Pancreas (tissue), 10 donors: ENCODE data around the gene PCGF1. TPM values are rescaled to one million over a fixed set of nuclear protein-coding genes. Genes with fewer than 3 reads are reported as not detected.
"Not testable (repeated sequence)": the region's sequence is repeated elsewhere in the genome, so short reads cannot be mapped to it uniquely, and the experiment has no call there.

Source experiments
- ATAC-seq, 4 donors: fragments of 200-7000 bp; cut with Tn5 transposase; one replicate each; pipeline versions ENCODE4 v1.8.0 to v1.9.1; 2020; ENCODE audit warnings: mild to moderate bottlenecking in 4 of 4, moderate library complexity in 4 of 4
- DNase-seq, 6 donors: peaks; one replicate each; pipeline ENCODE4 v3.0.0-alpha.2; 2020
- FAIRE-seq: peaks from 2 replicates; lab custom pipeline; 2012; peaks lifted over from hg19 to GRCh38; lab: Jason Lieb, UNC
- H3K27ac ChIP-seq, 4 donors: fragments of 200-600 bp; sonication (generic); 1 replicate in 3 of 4; 2 replicates in 1 of 4; pipeline versions ENCODE4 v1.5.0 to v1.8.0; 2020
- H3K27me3 ChIP-seq, 4 donors: fragments of 200-600 bp; one replicate each; pipeline ENCODE4 v1.8.0; 2021
- H3K36me3 ChIP-seq, 3 donors: fragments of 200-600 bp; sonication (generic) in 1 of 3; one replicate each; pipeline versions ENCODE4 v1.5.0 to v1.8.0; 2020 to 2021
- H3K4me1 ChIP-seq, 3 donors: fragments of 200-600 bp; one replicate each; pipeline ENCODE4 v1.8.0; 2021
- H3K4me3 ChIP-seq, 4 donors: fragments of 200-600 bp; sonication (generic) in 2 of 4; one replicate each; pipeline versions ENCODE4 v1.5.0 to v1.8.0; 2020 to 2021
- H3K9me3 ChIP-seq, 4 donors: fragments of 200-600 bp; one replicate each; pipeline ENCODE4 v1.8.0; 2021
- CTCF ChIP-seq, 4 donors: fragments of 200-600 bp; sonication (generic) in 3 of 4; IDR thresholded peaks; one replicate each; pipeline versions ENCODE4 v1.5.0 to v1.8.0; 2021; ENCODE audit warnings: antibody characterized with exemption in 4 of 4
- WGBS, 2 donors: extraction: QIAGEN DNeasy Blood & Tissue Kit; methylation state at CpG; one replicate each; pipeline ENCODE4 v1.1.7; 2013; 5-methylcytosine and 5-hydroxymethylcytosine counted together
- intact Hi-C, 3 donors: fragments of 100-400 bp; cut with DNase I; formaldehyde crosslinking; loops; one replicate each; pipeline versions ENCODE4 v1.11.1 to v1.14.2; 2022
- polyA plus RNA-seq, 2 donors: library from polyadenylated mRNA; stranded (reverse); fragments of 200-250 nt; gene quantifications; one replicate each; pipeline ENCODE4 v1.2.3, GENCODE V29; 2013
- total RNA-seq, 6 donors: library from RNA; stranded (reverse); fragmentation: NEBNext Ultra II Directional in 4 of 6; extraction: Animal tissue kit (Norgen Biotek cat#: 25700) in 4 of 6; gene quantifications; one replicate each; pipeline versions ENCODE4 v1.2.1 to v1.2.4, GENCODE V29; 2021 to 2023
- donor health status: healthy with polysubstance abuse.
- donor health status: DM: no; HTN: no; CAD: no; lungs with moderate emphysema.
- donor health status: DM: no; HTN: no; CAD: no.
- donor health status: control.
- donor health status: control.
- donor health status: Bipolar disorder and iron deficiency.
- donor health status: DM: yes; HTN: yes; CAD: no.
- donor health status: DM: no; HTN: no; CAD: no.
- donor health status: DM: no; HTN: no; CAD: no.
- donor health status: DM: yes; HTN: yes; CAD: no.

Gene PCGF1
- total and polyA plus RNA-seq, 8 donors, result 8.8 to 16.4 (median 12.4) TPM

DNA sequence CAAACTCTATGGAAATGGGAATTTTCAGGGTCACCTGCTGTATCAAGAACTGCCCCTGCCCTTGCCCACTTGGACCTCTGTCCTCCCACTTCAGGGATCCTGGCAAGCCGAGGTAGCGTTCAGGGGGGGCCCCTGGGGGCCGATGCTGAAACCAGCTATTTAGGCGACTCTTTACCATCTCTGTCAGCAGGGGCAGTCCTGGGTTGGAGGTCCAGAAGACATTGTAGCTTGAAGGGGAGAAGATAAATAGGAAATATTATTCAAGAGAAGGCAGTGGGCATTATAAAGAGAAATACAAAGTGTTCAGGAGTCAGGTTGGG lies 44.7 kb downstream of the PCGF1 start:
- Histone ChIP-seq H3K27ac (no peak overlapping the region), H3K36me3 (peaks cover 0 to 9% (median 0%) of the 10 kb centered on the region in 3 donors), H3K4me3 (no peak overlapping the region), H3K9me3 (no peaks in the 10 kb centered on the region), H3K4me1 (peaks cover 0 to 8% (median 6%) of the 10 kb centered on the region in 3 donors), H3K27me3 (no peaks in the 10 kb centered on the region)
- FAIRE-seq (no peak), DNase-seq (no peak), ATAC-seq (no peak)
- WGBS, 2 donors, result 81 to 85% methylated on average over 4 of the region's 4 CpGs
- no peak for TF ChIP-seq CTCF (IDR thresholded peaks at IDR 0.05)
- intact Hi-C loops, result no loop called here

GRCh38 chr2:74462054-74462785 lies 45.3 kb downstream of the PCGF1 start:
- peaks cover 0 to 8% (median 6%) of the 10 kb centered on the region in 3 donors for H3K4me1 ChIP-seq
- no peak for ATAC-seq
- intact Hi-C loops, result no loop called here
- peaks cover 0 to 9% (median 0%) of the 10 kb centered on the region in 3 donors for H3K36me3 ChIP-seq
- DNase-seq, result no peak
- FAIRE-seq, result no peak
- no peak overlapping the region for H3K27ac ChIP-seq
- no peak for TF ChIP-seq CTCF (IDR thresholded peaks at IDR 0.05)
- H3K4me3 ChIP-seq, result no peak overlapping the region
- WGBS, 2 donors, result 88 to 92% methylated on average over 20 of the region's 20 CpGs
- no peaks in the 10 kb centered on the region for H3K9me3 ChIP-seq
- no peaks in the 10 kb centered on the region for H3K27me3 ChIP-seq

GRCh38 chr2:74461187-74462053 lies 46.1 kb downstream of the PCGF1 start:
- H3K36me3 ChIP-seq, result peaks cover 0 to 9% (median 0%) of the 10 kb centered on the region in 3 donors
- ATAC-seq (no peak), DNase-seq (peak in 1 of 6 donors; percentile 38), FAIRE-seq (no peak)
- TF ChIP-seq CTCF (IDR thresholded peaks at IDR 0.05), result no peak
- no peak overlapping the region for H3K4me3 ChIP-seq
- H3K4me1 ChIP-seq, result peaks cover 5 to 15% (median 11%) of the 10 kb centered on the region in 3 donors
- H3K9me3 ChIP-seq, result no peaks in the 10 kb centered on the region
- WGBS, 2 donors, result 91 to 94% methylated on average over 27 of the region's 27 CpGs
- H3K27me3 ChIP-seq, result no peaks in the 10 kb centered on the region
- H3K27ac ChIP-seq, result no peak overlapping the region
- intact Hi-C loops, result no loop called here

DNA sequence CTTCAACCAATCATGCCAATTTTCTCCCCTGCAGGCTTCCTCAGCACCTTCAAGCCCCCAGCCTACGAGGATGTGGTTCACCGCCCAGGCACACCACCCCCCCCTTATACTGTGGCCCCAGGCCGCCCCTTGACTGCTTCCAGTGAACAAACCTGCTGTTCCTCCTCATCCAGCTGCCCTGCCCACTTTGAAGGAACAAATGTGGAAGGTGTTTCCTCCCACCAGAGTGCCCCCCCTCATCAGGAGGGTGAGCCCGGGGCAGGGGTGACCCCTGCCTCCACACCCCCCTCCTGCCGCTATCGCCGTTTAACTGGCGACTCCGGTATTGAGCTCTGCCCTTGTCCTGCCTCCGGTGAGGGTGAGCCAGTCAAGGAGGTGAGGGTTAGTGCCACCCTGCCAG lies 47.3 kb downstream of the PCGF1 start:
- ATAC-seq, H3K36me3 ChIP-seq, H3K27ac ChIP-seq, H3K9me3 ChIP-seq, H3K4me3 ChIP-seq, DNase-seq, intact Hi-C loops, H3K27me3 ChIP-seq, FAIRE-seq: not testable (repeated sequence)
- H3K4me1 ChIP-seq, result peaks cover 14 to 26% (median 22%) of the 10 kb centered on the region in 3 donors
- WGBS, 2 donors, result 68 to 71% methylated on average over 8 to 10 of the region's 10 CpGs

DNA sequence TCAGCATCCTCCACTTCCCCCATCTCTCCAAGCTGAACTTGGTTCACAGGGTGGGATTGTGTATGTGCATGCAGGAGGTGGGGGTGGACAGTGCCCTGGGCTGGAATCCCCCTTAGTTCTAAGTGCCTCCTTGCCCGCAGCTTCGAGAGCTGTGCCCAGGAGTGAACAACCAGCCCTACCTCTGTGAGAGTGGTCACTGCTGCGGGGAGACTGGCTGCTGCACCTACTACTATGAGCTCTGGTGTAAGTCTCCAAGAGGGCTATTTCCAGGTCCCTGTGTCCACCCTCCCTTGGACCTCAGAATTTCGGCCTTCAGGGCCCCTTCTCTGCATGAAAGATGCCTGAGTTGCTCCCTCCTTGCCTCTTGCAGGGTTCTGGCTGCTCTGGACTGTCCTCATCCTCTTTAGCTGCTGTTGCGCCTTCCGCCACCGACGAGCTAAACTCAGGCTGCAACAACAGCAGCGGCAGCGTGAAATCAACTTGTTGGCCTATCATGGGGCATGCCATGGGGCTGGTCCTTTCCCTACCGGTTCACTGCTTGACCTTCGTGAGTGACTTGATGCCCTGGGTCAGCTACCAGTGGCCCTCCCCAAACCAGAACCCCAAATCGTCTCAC lies 47.9 kb downstream of the PCGF1 start:
- intact Hi-C loops, H3K9me3 ChIP-seq, H3K27me3 ChIP-seq, FAIRE-seq, H3K27ac ChIP-seq, ATAC-seq, H3K36me3 ChIP-seq, DNase-seq: not testable (repeated sequence)
- Histone ChIP-seq H3K4me3 (peak overlapping the region in 2 of 4 donors; percentile 67 to 70), H3K4me1 (peaks cover 14 to 26% (median 22%) of the 10 kb centered on the region in 3 donors)
- WGBS, 2 donors, result 60 to 72% methylated on average over 13 of the region's 13 CpGs
